GM12878 (cell line): ENCODE data around the gene CLBA1. TPM values are rescaled to one million over a fixed set of nuclear protein-coding genes. Genes with fewer than 3 reads are reported as not detected.

ENCODE experiments used
- ATAC-seq: fragments of 200-7000 bp; cut with Tn5 transposase; 3 replicates; pipeline ENCODE4 v1.9.1; 2020; ENCODE audit warnings: mild to moderate bottlenecking, moderate library complexity
- BruUV-seq: library from RNA; stranded (reverse); fragments of 400-500 nt; replicated peaks from 2 replicates; lab custom pipeline; 2021; lab: Mats Ljungman, UMichigan
- CTCF ChIA-PET: fragments of 300-600 bp; sonication (Branson Sonifier 250); formaldehyde crosslinking; extraction: SDS; loops from one replicate; lab custom pipeline; 2021; ENCODE audit warnings: inconsistent platforms; lab: Yijun Ruan, JAX
- POLR2A ChIA-PET: fragments of 350-600 bp; formaldehyde crosslinking; extraction: SDS; loops from one replicate; lab custom pipeline; 2021; ENCODE audit warnings: inconsistent platforms; lab: Charles Lee
- RAD21 ChIA-PET: fragments of 300-600 bp; sonication (Branson Sonifier 250); formaldehyde crosslinking; loops from one replicate; lab custom pipeline; 2023; ENCODE audit warnings: antibody characterized with exemption; ENCODE audit not compliant: unreplicated experiment; lab: Charles Lee
- SMC1A ChIA-PET: fragments of 300-600 bp; sonication (Branson Sonifier 250); formaldehyde crosslinking; loops from one replicate; lab custom pipeline; 2023; ENCODE audit not compliant: unreplicated experiment, uncharacterized antibody; lab: Charles Lee
- DNase-seq: peaks from one replicate; pipeline ENCODE4 v3.0.0-alpha.2; 2011; ENCODE audit warnings: low read depth, low spot score
- FAIRE-seq: peaks from 3 replicates; lab custom pipeline; 2011; peaks lifted over from hg19 to GRCh38; lab: Jason Lieb, UNC
- H2AFZ ChIP-seq: 2 replicates; pipeline ENCODE4 v1.6.0; 2011; ENCODE audit warnings: low read depth, low read length, control low read depth; ENCODE audit not compliant: control insufficient read depth
- H3K27ac ChIP-seq: 2 replicates; pipeline ENCODE4 v1.5.1; 2011; ENCODE audit warnings: control low read depth; ENCODE audit not compliant: control insufficient read depth, insufficient read depth
- H3K27me3 ChIP-seq, 2 experiments: replicated peaks in 1 of 2; 2 replicates each; pipeline versions ENCODE4 v1.6.0 to v1.6.1; 2011; ENCODE audit warnings: low read length in 1 of 2; ENCODE audit not compliant: control insufficient read depth in 2 of 2, insufficient read depth in 2 of 2
- H3K36me3 ChIP-seq, 2 experiments: 2 replicates each; pipeline ENCODE4 v1.5.1; 2011; ENCODE audit warnings: low read length in 1 of 2; ENCODE audit not compliant: control insufficient read depth in 2 of 2, insufficient read depth in 2 of 2
- H3K4me1 ChIP-seq: 2 replicates; pipeline ENCODE4 v1.6.1; 2011; ENCODE audit warnings: mild to moderate bottlenecking, low read length, moderate library complexity, mixed read lengths; ENCODE audit not compliant: control insufficient read depth, insufficient read depth
- H3K4me2 ChIP-seq: 2 replicates; pipeline ENCODE4 v1.6.0; 2011; ENCODE audit warnings: control low read depth; ENCODE audit not compliant: control insufficient read depth, insufficient read depth
- H3K4me3 ChIP-seq: fragments of 200-600 bp; sonication (generic); 2 replicates; pipeline ENCODE4 v1.5.1; 2016
- H3K79me2 ChIP-seq: 2 replicates; pipeline ENCODE4 v1.6.0; 2011; ENCODE audit warnings: low read length; ENCODE audit not compliant: control insufficient read depth, insufficient read depth
- H3K9ac ChIP-seq: 2 replicates; pipeline ENCODE4 v1.8.0; 2011; ENCODE audit warnings: low read length, control low read depth, mixed read lengths; ENCODE audit not compliant: control insufficient read depth, insufficient read depth
- H3K9me3 ChIP-seq: replicated peaks from 3 replicates; pipeline ENCODE4 v1.5.1; 2011; ENCODE audit warnings: mild to moderate bottlenecking, low read length; ENCODE audit not compliant: control insufficient read depth, insufficient read depth
- H4K20me1 ChIP-seq: 2 replicates; pipeline ENCODE4 v1.6.0; 2011; ENCODE audit not compliant: control insufficient read depth, insufficient read depth
- CHD1 ChIP-seq: IDR thresholded peaks from 2 replicates; pipeline ENCODE4 v1.6.1; 2012; ENCODE audit warnings: low read depth, low read length, improper control_type of control experiment
- E2F4 ChIP-seq: IDR thresholded peaks from 2 replicates; pipeline ENCODE4 v1.6.1; 2012; ENCODE audit warnings: low read depth, low read length, improper control_type of control experiment
- FOS ChIP-seq: IDR thresholded peaks from 3 replicates; pipeline ENCODE4 v1.6.1; 2011; ENCODE audit warnings: borderline replicate concordance; ENCODE audit not compliant: insufficient read length; ENCODE audit errors: extremely low read depth
- KDM1A ChIP-seq: fragments of 200-600 bp; sonication (generic); IDR thresholded peaks from 2 replicates; pipeline ENCODE4 v1.6.1; 2016; ENCODE audit warnings: borderline replicate concordance
- PML ChIP-seq: IDR thresholded peaks from 2 replicates; pipeline ENCODE4 v1.6.1; 2012; ENCODE audit warnings: low read length, inconsistent platforms
- RBBP5 ChIP-seq: fragments of 200-600 bp; sonication (generic); conservative IDR thresholded peaks from 2 replicates; pipeline ENCODE4 v1.6.1; 2016
- RFX5 ChIP-seq: IDR thresholded peaks from 2 replicates; pipeline ENCODE4 v1.6.1; 2011; ENCODE audit warnings: low read depth, low read length, improper control_type of control experiment
- TAF1 ChIP-seq: IDR thresholded peaks from 2 replicates; pipeline ENCODE4 v1.6.1; 2011; ENCODE audit warnings: mild to moderate bottlenecking, low read depth, low read length, borderline replicate concordance
- WRNIP1 ChIP-seq: IDR thresholded peaks from 2 replicates; pipeline ENCODE4 v1.6.1; 2011; ENCODE audit warnings: low read depth, low read length, improper control_type of control experiment, borderline replicate concordance
- ZNF592 ChIP-seq: fragments of 450-650 bp; IDR thresholded peaks from 2 replicates; pipeline ENCODE4 v1.6.1; 2017; ENCODE audit warnings: mild to moderate bottlenecking, moderate library complexity
- WGBS: methylation state at CpG from one replicate; pipeline ENCODE4 v1.1.6; 2016; ENCODE audit warnings: low lambda C conversion rate; ENCODE audit not compliant: insufficient replicate concordance, insufficient coverage; ENCODE audit errors: missing lambda C conversion rate; 5-methylcytosine and 5-hydroxymethylcytosine counted together
- in situ Hi-C: fragments of 300-500 bp; cut with MboI; formaldehyde crosslinking; loops from 9 replicates; pipeline ENCODE4 v1.14.3; 2018; ENCODE audit warnings: mixed read lengths
- intact Hi-C: fragments of 100-400 bp; cut with micrococcal nuclease; formaldehyde crosslinking; loops from one replicate; pipeline ENCODE4 v1.14.2; 2022; ENCODE audit not compliant: unreplicated experiment
- polyA plus RNA-seq, 11 experiments: library from polyadenylated mRNA; depleted of rRNA in 4 of 11; unstranded in 6 of 11; stranded (reverse) in 5 of 11; fragments of >200 nt; fragmentation: Nextera tagmentation in 4 of 11; fragmentation: Illumina TruSeq in 1 of 11; extraction: Ambion mirVana in 4 of 11; extraction: Trizol in 1 of 11; gene quantifications; 1 replicate in 1 of 11; 2 replicates in 10 of 11; pipeline versions ENCODE4 v1.2.1 to v1.2.3, GENCODE V29; 2011 to 2016; ENCODE audit warnings: inconsistent platforms in 2 of 11, missing spikeins in 2 of 11, low read depth in 1 of 11
- total RNA-seq, 4 experiments: library from RNA; depleted of rRNA in 3 of 4; stranded (reverse); fragments of >200 nt in 3 of 4; fragmentation: Illumina TruSeq in 1 of 4; extraction: Trizol in 1 of 4; gene quantifications; 2 replicates each; pipeline versions ENCODE4 v1.2.1 to v1.2.3, GENCODE V29; 2013 to 2021
- TF ChIP-seq, protein P1 (sequence below): fragments of 450-650 bp; IDR thresholded peaks from 2 replicates; pipeline ENCODE4 v1.6.1; 2018; ENCODE audit warnings: borderline replicate concordance, mild to moderate bottlenecking; ENCODE audit not compliant: partially characterized antibody
- TF ChIP-seq, protein P2 (sequence below): fragments of 450-650 bp; IDR thresholded peaks from 2 replicates; pipeline ENCODE4 v1.6.1; 2017; ENCODE audit warnings: mild to moderate bottlenecking, low read depth, inconsistent platforms; ENCODE audit not compliant: poor library complexity, severe bottlenecking

Gene CLBA1
- total and polyA plus RNA-seq, 10 of the 15 experiments (the other 5 are each of a cell fraction or from before 2014, with no cell fraction given), result 0.07 to 1.1 (median 0.62) TPM; not detected in 1

DNA sequence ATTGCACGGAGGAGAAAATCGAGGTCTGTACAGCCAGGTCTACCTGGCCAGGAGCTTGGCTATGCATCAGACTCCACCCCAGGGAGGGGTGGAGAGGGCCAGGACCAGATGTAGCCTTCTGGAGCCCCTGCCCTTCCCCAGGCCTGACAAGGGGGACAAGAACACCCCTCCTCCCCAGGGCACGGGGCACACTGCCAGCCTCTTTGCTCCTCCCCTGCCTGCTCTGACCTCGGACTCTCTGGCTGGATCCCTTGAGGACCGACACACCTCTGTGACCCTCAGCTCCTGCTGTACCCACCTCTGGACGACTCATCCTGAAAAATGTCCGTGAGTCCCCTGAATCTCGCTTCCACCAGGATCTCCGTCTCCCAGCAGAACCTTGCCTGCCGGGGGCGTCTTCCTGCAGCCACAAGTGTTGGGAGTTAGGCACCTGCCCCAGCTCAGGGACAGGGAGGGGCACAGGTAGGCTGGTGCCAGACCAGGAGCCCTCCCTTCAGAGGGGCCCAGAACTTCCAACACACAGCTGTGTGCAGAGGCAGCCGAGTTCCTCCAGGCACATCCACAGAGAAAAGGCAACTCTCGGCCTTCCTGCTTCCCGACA, 29.2 kb upstream of the CLBA1 start:
- in situ Hi-C loops, result no loop called here
- ChIA-PET RAD21 (no interaction called here), SMC1A (no interaction called here), POLR2A (interaction anchor here (0.5 kb wide), 1 partner anchor 142 kb away, joined by 5 read pairs; no protein-coding TSS in a partner anchor), CTCF (interaction anchor here (0.8 kb wide), 1 partner anchor 1501 kb away, joined by 3 read pairs; no protein-coding TSS in a partner anchor)
- no peak overlapping the region for H2AFZ ChIP-seq
- H3K79me2 ChIP-seq, result no peaks in the 10 kb centered on the region
- H3K9ac ChIP-seq, result no peak overlapping the region
- DNase-seq, result no peak
- no peaks in the 10 kb centered on the region for H3K36me3 ChIP-seq
- no peaks in the 10 kb centered on the region for H3K4me1 ChIP-seq
- no peak for ATAC-seq
- intact Hi-C loops, result no loop called here
- no TSS peak for BruUV-seq
- WGBS, result 43% methylated on average over 14 of the region's 14 CpGs
- H3K9me3 ChIP-seq, result no peaks in the 10 kb centered on the region
- H3K4me3 ChIP-seq, result no peak overlapping the region
- H3K27me3 ChIP-seq, result peaks cover 0 to 2% of the 10 kb centered on the region in 2 experiments; a peak in 3 of 4 replicates
- no peak overlapping the region for H3K27ac ChIP-seq
- H4K20me1 ChIP-seq, result no peaks in the 10 kb centered on the region
- no peak for FAIRE-seq
- H3K4me2 ChIP-seq, result no peak overlapping the region
- TF ChIP-seq FOS (no peak), CHD1 (no peak), TAF1 (no peak), E2F4 (no peak), KDM1A (no peak), RFX5 (no peak), ZNF592 (no peak), RBBP5 (no peak), PML (no peak), WRNIP1 (no peak)
- TF ChIP-seq, protein P1, sequence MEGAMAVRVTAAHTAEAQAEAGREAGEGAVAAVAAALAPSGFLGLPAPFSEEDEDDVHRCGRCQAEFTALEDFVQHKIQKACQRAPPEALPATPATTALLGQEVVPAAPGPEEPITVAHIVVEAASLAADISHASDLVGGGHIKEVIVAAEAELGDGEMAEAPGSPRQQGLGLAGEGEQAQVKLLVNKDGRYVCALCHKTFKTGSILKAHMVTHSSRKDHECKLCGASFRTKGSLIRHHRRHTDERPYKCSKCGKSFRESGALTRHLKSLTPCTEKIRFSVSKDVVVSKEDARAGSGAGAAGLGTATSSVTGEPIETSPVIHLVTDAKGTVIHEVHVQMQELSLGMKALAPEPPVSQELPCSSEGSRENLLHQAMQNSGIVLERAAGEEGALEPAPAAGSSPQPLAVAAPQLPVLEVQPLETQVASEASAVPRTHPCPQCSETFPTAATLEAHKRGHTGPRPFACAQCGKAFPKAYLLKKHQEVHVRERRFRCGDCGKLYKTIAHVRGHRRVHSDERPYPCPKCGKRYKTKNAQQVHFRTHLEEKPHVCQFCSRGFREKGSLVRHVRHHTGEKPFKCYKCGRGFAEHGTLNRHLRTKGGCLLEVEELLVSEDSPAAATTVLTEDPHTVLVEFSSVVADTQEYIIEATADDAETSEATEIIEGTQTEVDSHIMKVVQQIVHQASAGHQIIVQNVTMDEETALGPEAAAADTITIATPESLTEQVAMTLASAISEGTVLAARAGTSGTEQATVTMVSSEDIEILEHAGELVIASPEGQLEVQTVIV, result no peak
- TF ChIP-seq, protein P2, sequence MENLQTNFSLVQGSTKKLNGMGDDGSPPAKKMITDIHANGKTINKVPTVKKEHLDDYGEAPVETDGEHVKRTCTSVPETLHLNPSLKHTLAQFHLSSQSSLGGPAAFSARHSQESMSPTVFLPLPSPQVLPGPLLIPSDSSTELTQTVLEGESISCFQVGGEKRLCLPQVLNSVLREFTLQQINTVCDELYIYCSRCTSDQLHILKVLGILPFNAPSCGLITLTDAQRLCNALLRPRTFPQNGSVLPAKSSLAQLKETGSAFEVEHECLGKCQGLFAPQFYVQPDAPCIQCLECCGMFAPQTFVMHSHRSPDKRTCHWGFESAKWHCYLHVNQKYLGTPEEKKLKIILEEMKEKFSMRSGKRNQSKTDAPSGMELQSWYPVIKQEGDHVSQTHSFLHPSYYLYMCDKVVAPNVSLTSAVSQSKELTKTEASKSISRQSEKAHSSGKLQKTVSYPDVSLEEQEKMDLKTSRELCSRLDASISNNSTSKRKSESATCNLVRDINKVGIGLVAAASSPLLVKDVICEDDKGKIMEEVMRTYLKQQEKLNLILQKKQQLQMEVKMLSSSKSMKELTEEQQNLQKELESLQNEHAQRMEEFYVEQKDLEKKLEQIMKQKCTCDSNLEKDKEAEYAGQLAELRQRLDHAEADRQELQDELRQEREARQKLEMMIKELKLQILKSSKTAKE, result no peak
